GM12891 (cell line): ENCODE measurements around the gene TMEM63B.
"Not testable (repeated sequence)": the region's sequence is repeated elsewhere in the genome, so short reads cannot be mapped to it uniquely, and the experiment has no call there.

Experiments
- DNase-seq: peaks from one replicate; pipeline ENCODE4 v3.0.0; 2011; ENCODE audit warnings: low spot score; ENCODE audit not compliant: insufficient read length
- FAIRE-seq: peaks from 2 replicates; lab custom pipeline; 2011; peaks lifted over from hg19 to GRCh38; lab: Jason Lieb, UNC
- PAX5 ChIP-seq: IDR thresholded peaks from 2 replicates; pipeline ENCODE4 v1.6.1; 2011; ENCODE audit warnings: low read length, moderate library complexity, mild to moderate bottlenecking; ENCODE audit not compliant: insufficient read depth, severe bottlenecking
- POLR2A ChIP-seq: IDR thresholded peaks from 2 replicates; pipeline ENCODE4 v1.6.1; 2011; ENCODE audit warnings: low read depth, low read length, control low read depth
- POLR2AphosphoS5 ChIP-seq: IDR thresholded peaks from 2 replicates; pipeline ENCODE4 v1.6.1; 2011; ENCODE audit warnings: low read depth, low read length, control low read depth
- POU2F2 ChIP-seq: IDR thresholded peaks from 2 replicates; pipeline ENCODE4 v1.6.1; 2011; ENCODE audit warnings: low read depth, mild to moderate bottlenecking, control low read depth, low read length, moderate library complexity
- SPI1 ChIP-seq: IDR thresholded peaks from 2 replicates; pipeline ENCODE4 v1.6.1; 2011; ENCODE audit warnings: low read depth, low read length, control low read depth
- TAF1 ChIP-seq: IDR thresholded peaks from 2 replicates; pipeline ENCODE4 v1.6.1; 2011; ENCODE audit warnings: low read depth, low read length, control low read depth

The TMEM63B gene

GRCh38 chr6:44094403-44095242, 32.7 kb upstream of the TMEM63B start:
- DNase-seq (no peak), FAIRE-seq (no peak)
- TF ChIP-seq SPI1, result no peak
- TF ChIP-seq POLR2AphosphoS5, result no peak
- TF ChIP-seq TAF1, result no peak
- no peak for TF ChIP-seq PAX5
- no peak for TF ChIP-seq POLR2A
- no peak for TF ChIP-seq POU2F2

GRCh38 chr6:44095243-44095623, 32.1 kb upstream of the TMEM63B start:
- FAIRE-seq, DNase-seq: not testable (repeated sequence)

- peak; percentile 95 for FAIRE-seq
- TF ChIP-seq POU2F2, result no peak
- peak; percentile 71 for TF ChIP-seq SPI1
These were observed 30.7 kb upstream of the TMEM63B start for GRCh38 chr6:44096612-44097011.

DNA sequence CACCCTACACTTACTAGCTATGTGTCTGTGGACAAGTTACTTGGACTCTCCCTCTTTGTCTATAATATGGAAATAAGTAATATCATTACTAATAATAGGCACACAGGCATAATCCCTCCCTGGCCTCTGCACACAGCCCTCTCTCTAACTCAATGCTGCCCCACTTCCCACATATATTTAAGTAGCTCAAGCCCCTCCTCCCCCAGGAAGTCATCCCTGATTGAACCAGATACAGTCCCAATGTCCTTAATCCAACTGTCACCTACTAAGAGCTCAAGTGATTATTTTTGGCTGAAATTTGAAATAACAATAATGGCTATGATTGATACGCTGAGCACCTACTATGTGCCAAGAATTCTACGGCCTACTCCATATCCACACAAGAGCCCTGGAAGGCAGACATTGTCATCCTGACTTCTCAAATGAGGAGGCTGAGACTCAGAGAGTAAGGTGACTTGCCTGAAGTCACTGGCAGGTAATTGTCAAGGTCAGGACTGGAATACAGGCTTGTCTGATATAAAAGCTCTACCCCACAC, 29.5 kb upstream of the TMEM63B start:
- no peak for FAIRE-seq
- TF ChIP-seq SPI1, result no peak
- no peak for TF ChIP-seq TAF1
- no peak for TF ChIP-seq PAX5
- TF ChIP-seq POU2F2, result no peak
- no peak for TF ChIP-seq POLR2A
- no peak for TF ChIP-seq POLR2AphosphoS5
- no peak for DNase-seq

More at GRCh38 chr6:44096612-44097011, 30.7 kb upstream of the TMEM63B start:
- peak; percentile 74 for DNase-seq

DNA sequence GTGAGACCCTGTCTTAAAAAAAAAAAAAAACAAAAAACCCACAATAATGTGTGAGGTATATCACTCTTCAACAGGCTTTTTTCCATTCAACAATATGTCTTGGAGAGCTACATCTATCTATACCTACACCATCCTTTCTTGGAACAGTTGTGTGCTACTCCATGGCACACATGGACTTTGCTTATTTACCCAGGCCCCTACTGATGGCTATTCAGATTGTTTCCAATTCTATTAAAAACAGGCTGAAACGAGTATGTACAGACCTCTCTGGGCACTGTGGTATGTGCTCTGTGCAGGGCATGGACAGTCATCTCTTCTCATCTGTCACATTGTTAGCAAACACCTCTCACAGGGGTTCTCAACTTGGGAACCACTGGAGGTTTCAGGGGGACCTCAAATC, 28.2 kb upstream of the TMEM63B start:
- FAIRE-seq, result no peak
- TF ChIP-seq PAX5 (no peak), POLR2A (no peak), TAF1 (no peak), SPI1 (no peak), POLR2AphosphoS5 (no peak), POU2F2 (no peak)
- no peak for DNase-seq

DNA sequence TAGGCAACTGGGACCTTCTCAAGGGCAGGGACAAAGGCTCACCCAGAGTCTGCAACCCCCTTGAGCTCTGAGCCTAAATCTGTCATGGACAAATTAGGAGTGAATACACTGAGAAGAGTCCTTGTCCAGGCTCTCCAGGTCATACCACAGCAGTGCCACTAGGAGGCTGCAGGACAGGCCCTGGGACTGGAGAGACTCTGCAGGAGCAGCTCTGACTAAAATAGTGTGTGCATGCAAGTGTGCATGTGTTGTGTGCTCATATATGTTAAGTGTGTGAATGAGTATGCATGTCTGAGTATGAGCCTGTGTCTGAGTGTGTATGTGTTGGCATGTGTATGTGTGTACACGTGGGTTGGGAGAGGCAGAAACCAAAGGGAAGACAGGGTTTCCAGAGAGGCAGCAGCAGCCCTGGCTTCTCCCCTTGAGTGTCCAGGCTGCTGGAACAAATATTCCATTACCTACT, 27.2 kb upstream of the TMEM63B start:
- FAIRE-seq, result no peak
- TF ChIP-seq TAF1 (no peak), POU2F2 (no peak), PAX5 (no peak), POLR2AphosphoS5 (no peak), POLR2A (no peak), SPI1 (no peak)
- no peak for DNase-seq

DNA sequence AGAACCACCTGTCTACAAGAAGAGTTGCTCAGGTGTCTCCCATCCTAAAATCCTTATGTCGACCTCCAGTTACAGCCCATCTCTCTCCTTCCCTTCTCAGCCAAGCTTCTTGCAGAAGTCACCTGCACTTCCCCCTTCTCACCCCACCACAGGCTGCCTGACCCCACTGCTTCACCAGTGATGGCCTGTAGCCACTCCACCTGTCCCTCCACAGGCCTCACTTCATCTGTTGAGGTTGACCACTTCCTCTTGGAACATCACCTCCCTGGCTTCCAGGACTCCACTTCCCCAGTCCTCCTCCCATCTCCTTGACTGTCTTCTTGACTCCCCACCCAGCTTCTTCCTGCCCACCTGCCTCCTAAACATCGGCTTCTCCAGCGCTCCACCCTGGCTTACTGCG, 25.5 kb upstream of the TMEM63B start:
- no peak for DNase-seq
- no peak for FAIRE-seq
- TF ChIP-seq SPI1, result no peak
- no peak for TF ChIP-seq POLR2A
- TF ChIP-seq POLR2AphosphoS5, result no peak

DNA sequence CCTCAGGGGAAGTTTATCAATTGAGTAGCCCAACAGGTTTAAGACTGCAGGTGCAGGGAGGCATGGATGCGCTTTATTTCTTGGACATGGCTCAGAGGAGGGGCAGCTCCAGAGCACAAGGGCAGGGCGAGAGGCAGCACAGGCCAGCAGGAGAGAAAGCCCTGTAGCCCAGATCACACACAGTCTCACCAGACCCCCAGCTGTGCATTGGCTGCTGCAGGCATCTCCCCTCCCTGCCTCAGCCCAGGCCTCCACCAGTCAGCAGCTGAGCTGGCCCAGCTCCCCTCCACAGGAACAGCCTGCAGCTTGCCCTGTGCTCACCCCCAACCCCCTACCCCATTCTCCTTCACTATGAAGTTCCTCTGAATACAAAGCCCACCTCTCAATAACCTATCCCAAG, 24.8 kb upstream of the TMEM63B start:
- TF ChIP-seq POLR2A (no peak), TAF1 (no peak), POU2F2 (no peak), SPI1 (no peak), POLR2AphosphoS5 (no peak), PAX5 (no peak)
- no peak for FAIRE-seq
- no peak for DNase-seq

DNA sequence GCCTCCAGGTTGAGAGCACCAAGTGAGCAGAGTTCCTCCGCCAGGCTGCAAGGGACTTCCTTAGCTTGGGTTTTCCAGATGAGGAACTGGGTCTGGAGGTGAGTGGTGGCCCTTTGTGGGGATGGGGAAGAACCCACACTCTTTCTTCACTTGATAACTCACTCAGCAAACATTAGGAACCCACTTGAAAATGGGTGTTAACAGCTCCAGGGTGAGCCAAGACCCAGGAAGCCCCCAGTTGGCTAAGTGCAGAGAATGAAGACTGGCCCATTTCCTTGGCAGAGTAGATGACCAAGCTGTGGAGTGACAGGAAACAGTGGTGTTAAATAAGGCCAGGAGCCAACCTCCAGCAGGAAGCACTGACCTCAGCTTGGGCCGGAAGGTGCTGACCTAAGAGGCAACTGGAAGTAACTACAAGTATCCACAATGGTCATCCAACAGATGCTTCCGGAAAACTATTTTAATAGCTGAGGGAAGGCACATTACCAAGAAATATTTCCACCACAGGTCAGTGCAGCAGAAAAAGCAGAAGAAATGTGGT, 22.8 kb upstream of the TMEM63B start:
- FAIRE-seq, result no peak
- TF ChIP-seq POLR2A (no peak), SPI1 (no peak), POU2F2 (no peak), POLR2AphosphoS5 (no peak), TAF1 (no peak), PAX5 (no peak)
- no peak for DNase-seq

DNA sequence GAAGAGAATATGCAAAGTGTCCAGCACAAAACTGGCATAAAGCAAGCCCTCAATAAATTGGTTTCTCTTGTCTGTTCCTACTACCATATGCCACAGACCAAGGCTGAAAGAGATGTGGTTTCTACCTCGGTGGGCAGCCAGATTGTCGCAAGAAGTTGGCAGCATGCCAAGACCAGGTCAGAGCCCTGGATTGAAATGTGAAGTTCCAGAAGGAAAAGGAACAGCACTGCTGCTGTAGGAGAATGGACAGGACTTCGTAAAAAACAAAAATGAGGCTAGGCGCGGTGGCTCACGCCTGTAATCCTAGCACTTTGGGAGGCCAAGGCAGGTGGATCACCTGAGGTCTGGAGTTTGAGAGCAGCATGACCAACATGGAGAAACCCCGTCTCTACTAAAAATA, 22.2 kb upstream of the TMEM63B start:
- no peak for DNase-seq
- no peak for TF ChIP-seq SPI1
- TF ChIP-seq POLR2A, result no peak
- TF ChIP-seq PAX5, result no peak
- no peak for TF ChIP-seq TAF1
- TF ChIP-seq POU2F2, result no peak
- TF ChIP-seq POLR2AphosphoS5, result no peak
- no peak for FAIRE-seq
